ENCODE data around the gene RNF151.
"Not testable (repeated sequence)": the region's sequence is repeated elsewhere in the genome, so short reads cannot be mapped to it uniquely, and the experiment has no call there.

RNF151 gene

GRCh38 chr16:1939833-1940232, 26.8 kb upstream of the RNF151 start:
- DNase-seq = not testable (repeated sequence)

- no peak for DNase-seq
These were observed 26.1 kb upstream of the RNF151 start for GRCh38 chr16:1940273-1941161.

GRCh38 chr16:1941162-1942046, 25.3 kb upstream of the RNF151 start:
- DNase-seq = no peak

GRCh38 chr16:1942047-1942809, 24.4 kb upstream of the RNF151 start:
- no peak for DNase-seq

- DNase-seq = peak; percentile 100
These were observed 23.6 kb upstream of the RNF151 start, which contains the start of gene MSRB1 for GRCh38 chr16:1942810-1943726. Gene MSRB1, minus strand, starts transcription at chr16:1943199. Its CDS starts 43 bp downstream, at chr16:1943156.

GRCh38 chr16:1944612-1945199, 21.9 kb upstream of the RNF151 start:
- no peak for DNase-seq

- DNase-seq = no peak
These were observed 20.9 kb upstream of the RNF151 start for GRCh38 chr16:1945559-1946391.

- no peak for DNase-seq
These were observed 19.9 kb upstream of the RNF151 start for GRCh38 chr16:1946495-1947368.

- no peak for DNase-seq
These were observed 19.3 kb upstream of the RNF151 start for GRCh38 chr16:1947369-1947670.

- no peak for DNase-seq
These were observed 17.1 kb upstream of the RNF151 start for GRCh38 chr16:1949507-1949906.

GRCh38 chr16:1950047-1950446, 16.6 kb upstream of the RNF151 start:
- no peak for DNase-seq

- no peak for DNase-seq
These were observed 16.1 kb upstream of the RNF151 start for GRCh38 chr16:1950559-1950958.

- DNase-seq = peak; percentile 12
These were observed 12.9 kb upstream of the RNF151 start for GRCh38 chr16:1953734-1954133.

- DNase-seq = not testable (repeated sequence)
These were observed 9.1 kb upstream of the RNF151 start for GRCh38 chr16:1957434-1958142.

- DNase-seq = not testable (repeated sequence)
These were observed 8.5 kb upstream of the RNF151 start for GRCh38 chr16:1958143-1958491.

GRCh38 chr16:1958715-1959268, 7.9 kb upstream of the RNF151 start:
- no peak for DNase-seq

- peak; percentile 93 for DNase-seq
These were observed 7.2 kb upstream of the RNF151 start, which contains the start of gene NDUFB10 for GRCh38 chr16:1959269-1960039. Gene NDUFB10, plus strand, starts transcription at chr16:1959538. Its CDS starts 87 bp downstream, at chr16:1959625.
